Mesothelial cell of epicardium (in vitro differentiated cells): ENCODE data around the gene FZD4. TPM values are rescaled to one million over a fixed set of nuclear protein-coding genes. Genes with fewer than 3 reads are reported as not detected.
A peak's percentile ranks its signal among the peaks of the same experiment; 100 is the strongest.
"Not testable (repeated sequence)": the region's sequence is repeated elsewhere in the genome, so short reads cannot be mapped to it uniquely, and the experiment has no call there.

ENCODE experiments used
- DNase-seq, 2 experiments: peaks; one replicate each; pipeline ENCODE4 v3.0.0; 2021; ENCODE audit warnings: low spot score in 2 of 2; ENCODE audit not compliant: unreplicated experiment in 2 of 2
- H3K27ac Mint-ChIP-seq: 2 replicates; pipeline ENCODE4 v1.8.0; 2021; ENCODE audit warnings: mixed read lengths
- H3K27me3 Mint-ChIP-seq: 2 replicates; pipeline ENCODE4 v1.8.0; 2021; ENCODE audit warnings: low read depth, mixed read lengths
- H3K36me3 Mint-ChIP-seq: 2 replicates; pipeline ENCODE4 v1.8.0; 2021; ENCODE audit warnings: mixed read lengths
- H3K4me1 Mint-ChIP-seq: 2 replicates; pipeline ENCODE4 v1.8.0; 2021; ENCODE audit warnings: mixed read lengths
- H3K4me3 Mint-ChIP-seq: 2 replicates; pipeline ENCODE4 v1.8.0; 2021; ENCODE audit warnings: mild to moderate bottlenecking, moderate library complexity, mixed read lengths
- H3K9me3 Mint-ChIP-seq: 2 replicates; pipeline ENCODE4 v1.8.0; 2021; ENCODE audit warnings: mixed read lengths
- CTCF ChIP-seq: fragments of 200-600 bp; sonication (generic); IDR thresholded peaks from one replicate; pipeline ENCODE4 v1.5.0; 2021; ENCODE audit warnings: antibody characterized with exemption; ENCODE audit not compliant: unreplicated experiment
- total RNA-seq: library from RNA; stranded (reverse); gene quantifications from 3 replicates; pipeline ENCODE4 v1.2.1, GENCODE V29; 2021

FZD4 gene
- 20.1 to 22.5 TPM (median 20.7 TPM) in 3 replicates for total RNA-seq

DNA sequence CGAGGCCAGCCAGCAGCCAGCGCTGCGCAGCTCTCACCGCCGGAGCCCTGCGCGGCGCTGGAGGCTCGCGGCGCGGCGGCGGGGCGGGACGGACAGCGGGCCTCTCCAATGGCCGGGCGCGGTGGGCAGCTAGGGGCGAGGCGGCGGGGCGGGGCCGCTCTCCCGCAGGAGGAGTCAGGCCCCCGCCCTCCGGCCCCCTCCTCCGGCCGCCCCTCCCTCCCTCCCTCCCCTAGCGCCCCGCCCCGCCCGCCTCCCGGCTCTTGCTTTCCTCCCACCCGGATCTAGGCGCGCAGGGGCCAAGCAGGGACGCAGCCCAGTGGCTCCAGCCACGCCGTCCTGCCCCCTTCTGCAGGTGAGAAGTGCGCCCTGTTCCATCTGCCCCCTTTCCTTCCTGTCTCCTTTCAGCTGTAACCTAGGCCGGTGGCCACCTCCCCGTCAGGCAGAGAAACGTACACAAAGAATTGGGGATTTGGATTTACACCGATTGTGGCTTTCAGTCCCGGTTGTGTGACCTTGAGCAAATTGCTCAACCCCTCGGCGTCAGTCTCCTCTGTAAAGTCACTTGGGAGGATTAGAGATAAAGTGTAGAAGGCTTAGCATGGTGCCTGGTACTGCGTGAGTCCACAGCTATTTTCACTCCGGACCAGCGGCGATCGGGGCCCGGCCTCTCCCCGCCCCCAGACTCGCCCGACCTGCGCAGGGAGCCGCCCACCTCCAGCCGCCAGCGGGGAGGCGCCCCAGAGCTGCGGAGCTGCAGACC is at the start of gene FZD4:
Gene FZD4 (minus strand): TSS at position 35 of the 760 bp plus-strand sequence. CDS start 310 bp downstream, outside the sequence.
- DNase-seq = peak; percentile 92 to 94
- Mint-ChIP-seq H3K9me3 (no peaks in the 10 kb centered on the region), H3K4me3 (peak within 1 kb of the TSS; percentile 91), H3K36me3 (peaks cover 8% of the 10 kb centered on the region), H3K27me3 (peaks cover 3% of the 10 kb centered on the region), H3K27ac (peak within 1 kb of the TSS; percentile 99), H3K4me1 (peaks cover 52% of the 10 kb centered on the region)
- TF ChIP-seq CTCF = no peak

DNA sequence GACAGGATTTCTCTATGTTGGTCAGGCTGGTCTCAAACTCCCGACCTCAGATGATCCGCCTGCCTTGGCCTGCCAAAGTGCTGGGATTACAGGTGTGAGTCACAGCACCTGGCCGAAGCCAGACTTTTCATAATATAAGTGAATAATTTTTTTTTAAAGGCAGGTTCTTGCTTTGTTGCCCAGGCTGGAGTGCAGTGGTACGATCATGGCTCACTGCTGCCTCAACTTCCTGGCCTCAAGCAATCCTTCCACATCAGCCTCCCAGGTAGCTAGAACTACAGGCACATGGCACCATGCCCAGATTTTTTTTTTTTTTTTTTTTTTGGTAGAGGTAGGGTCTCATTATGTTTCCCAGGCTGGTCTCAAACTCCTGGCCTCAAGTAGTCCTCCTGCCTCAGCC is 49.1 kb upstream of the FZD4 start:
- DNase-seq = not testable (repeated sequence)

DNA sequence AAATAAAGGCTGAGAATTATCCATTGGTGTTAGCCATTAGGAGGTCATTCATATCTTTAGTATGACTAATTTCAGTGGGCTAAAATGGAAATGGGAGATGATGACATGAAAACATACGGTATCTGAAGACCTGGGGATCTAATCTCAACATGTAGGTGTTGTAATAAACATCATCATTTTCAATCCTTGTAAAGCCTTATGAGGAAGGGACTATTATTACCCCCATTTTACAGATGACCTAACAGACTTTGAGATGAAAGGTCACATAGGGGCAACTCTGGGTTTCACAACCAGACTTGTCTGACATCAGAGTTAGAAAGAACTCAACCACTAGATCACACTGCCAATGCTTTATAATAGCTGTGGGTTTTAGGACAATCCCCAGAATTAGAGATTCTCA is 47.7 kb upstream of the FZD4 start:
- H3K36me3 Mint-ChIP-seq = no peaks in the 10 kb centered on the region
- H3K4me3 Mint-ChIP-seq = no peak overlapping the region
- DNase-seq = no peak
- no peak overlapping the region for H3K27ac Mint-ChIP-seq
- no peaks in the 10 kb centered on the region for H3K27me3 Mint-ChIP-seq
- peaks cover 14% of the 10 kb centered on the region for H3K4me1 Mint-ChIP-seq
- no peaks in the 10 kb centered on the region for H3K9me3 Mint-ChIP-seq
- no peak for TF ChIP-seq CTCF

More for the DNA sequence above, 49.1 kb upstream of the FZD4 start:
- not testable (repeated sequence) for H3K9me3 Mint-ChIP-seq, H3K27ac Mint-ChIP-seq, H3K27me3 Mint-ChIP-seq, H3K4me3 Mint-ChIP-seq, H3K36me3 Mint-ChIP-seq
- peaks cover 13% of the 10 kb centered on the region for H3K4me1 Mint-ChIP-seq

GRCh38 chr11:86999859-87000753 is 44.9 kb upstream of the FZD4 start:
- no peak for DNase-seq
- no peak overlapping the region for H3K4me3 Mint-ChIP-seq
- no peak for TF ChIP-seq CTCF
- H3K36me3 Mint-ChIP-seq = no peaks in the 10 kb centered on the region
- H3K27me3 Mint-ChIP-seq = no peaks in the 10 kb centered on the region
- no peaks in the 10 kb centered on the region for H3K9me3 Mint-ChIP-seq
- H3K4me1 Mint-ChIP-seq = peaks cover 14% of the 10 kb centered on the region
- peak overlapping the region; percentile 45 for H3K27ac Mint-ChIP-seq

GRCh38 chr11:86999388-86999787 is 44.2 kb upstream of the FZD4 start:
- H3K4me1 Mint-ChIP-seq = peaks cover 14% of the 10 kb centered on the region
- no peaks in the 10 kb centered on the region for H3K36me3 Mint-ChIP-seq
- H3K27me3 Mint-ChIP-seq = no peaks in the 10 kb centered on the region
- no peak for DNase-seq
- H3K27ac Mint-ChIP-seq = peak overlapping the region; percentile 45
- no peak for TF ChIP-seq CTCF
- H3K9me3 Mint-ChIP-seq = no peaks in the 10 kb centered on the region
- H3K4me3 Mint-ChIP-seq = no peak overlapping the region
